ENCODE measurements around the gene PWWP2B.
"Not testable (repeated sequence)": the region's sequence is repeated elsewhere in the genome, so short reads cannot be mapped to it uniquely, and the experiment has no call there.

The PWWP2B gene

DNA sequence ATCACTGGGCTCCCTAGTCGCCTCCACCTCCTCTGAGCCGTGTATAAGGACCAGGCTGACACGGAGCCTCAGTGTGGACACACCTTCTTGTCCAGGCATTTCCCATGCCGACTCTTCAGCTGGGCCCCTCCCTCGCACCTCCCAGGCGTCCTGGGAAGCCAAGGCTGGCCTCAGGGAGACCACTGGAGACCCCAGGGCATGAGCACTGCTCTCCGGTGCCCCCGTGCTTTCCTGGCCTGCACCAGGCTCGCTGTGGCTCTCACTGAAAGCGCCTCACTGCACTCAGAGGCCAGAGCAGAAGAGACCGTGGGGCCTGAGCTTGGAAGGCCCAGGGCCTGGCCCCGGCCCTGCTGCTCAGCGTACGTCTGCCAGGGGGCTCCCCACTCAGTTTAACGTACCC, 33.6 kb upstream of the PWWP2B start:
- DNase-seq (ENCODE audit: low read depth in 2 of 3, low spot score in 2 of 3) = no peak

DNA sequence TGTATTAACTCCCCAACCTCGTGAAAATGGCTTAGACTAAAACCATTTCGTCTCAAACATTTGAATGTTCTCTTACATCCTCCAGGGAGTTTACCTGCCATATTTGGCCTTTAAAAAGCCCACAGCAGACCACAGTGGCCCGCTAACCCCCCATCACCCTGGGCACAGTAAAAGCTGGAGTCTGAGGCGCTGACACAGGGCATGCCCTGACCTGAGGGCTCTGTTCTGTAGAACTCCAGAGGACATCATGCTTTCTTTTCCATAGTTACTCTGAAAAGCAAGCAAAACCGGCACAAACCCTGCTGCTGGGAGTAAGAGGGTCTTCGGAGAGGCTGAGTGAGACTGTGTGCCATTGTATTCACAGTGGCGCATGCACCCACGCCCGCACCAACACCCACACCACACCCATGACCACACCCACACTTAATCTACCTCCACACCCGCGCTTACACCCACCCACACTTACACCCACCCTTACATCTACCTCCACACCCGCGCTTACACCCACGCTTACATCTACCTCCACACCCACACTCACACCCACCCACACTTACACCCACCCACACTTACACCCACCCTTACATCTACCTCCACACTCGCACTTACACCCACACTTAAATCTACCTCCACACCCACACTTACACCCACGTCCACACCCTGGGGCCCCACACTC, 32.9 kb upstream of the PWWP2B start:
- no peak for DNase-seq (ENCODE audit: low read depth in 2 of 3, low spot score in 2 of 3)

DNA sequence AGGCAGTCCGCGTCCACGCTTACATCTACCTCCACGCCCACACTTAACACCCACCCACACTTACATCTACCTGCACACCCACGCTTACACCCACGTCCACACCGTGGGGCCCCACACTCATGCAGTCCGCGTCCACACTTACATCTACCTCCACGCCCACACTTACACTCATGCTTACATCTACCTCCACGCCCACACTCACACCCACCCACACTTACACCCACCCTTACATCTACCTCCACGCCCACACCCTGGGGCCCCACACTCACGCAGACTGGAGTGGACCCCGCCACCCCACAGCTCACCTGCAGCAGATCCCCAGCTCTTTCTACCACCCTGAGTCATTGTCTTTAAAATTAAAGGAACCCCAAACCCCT, 32.4 kb upstream of the PWWP2B start:
- peak in 1 of 3 experiments; percentile 81 for DNase-seq (ENCODE audit: low read depth in 2 of 3, low spot score in 2 of 3)

DNA sequence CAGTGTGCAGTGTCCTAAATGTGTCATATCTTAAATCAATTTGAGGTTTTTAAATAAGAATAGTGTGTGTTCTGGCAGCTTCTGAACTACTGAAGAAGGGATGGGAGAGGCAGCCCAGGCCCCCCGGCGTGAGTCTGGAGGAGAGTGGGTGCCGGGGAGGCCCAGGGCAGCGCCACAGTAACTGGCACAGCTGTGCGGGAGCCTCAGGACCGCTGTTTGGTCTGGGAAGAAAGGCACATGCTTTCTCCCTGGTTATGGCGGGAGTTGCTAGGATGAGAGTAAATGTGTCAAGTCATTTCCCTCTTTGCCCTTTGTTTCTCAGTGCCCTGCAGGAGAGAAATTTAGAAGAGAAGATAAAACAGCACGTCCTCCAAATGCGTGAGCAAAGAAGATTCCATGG, 31.9 kb upstream of the PWWP2B start:
- no peak for DNase-seq (ENCODE audit: low read depth in 2 of 3, low spot score in 2 of 3)

DNA sequence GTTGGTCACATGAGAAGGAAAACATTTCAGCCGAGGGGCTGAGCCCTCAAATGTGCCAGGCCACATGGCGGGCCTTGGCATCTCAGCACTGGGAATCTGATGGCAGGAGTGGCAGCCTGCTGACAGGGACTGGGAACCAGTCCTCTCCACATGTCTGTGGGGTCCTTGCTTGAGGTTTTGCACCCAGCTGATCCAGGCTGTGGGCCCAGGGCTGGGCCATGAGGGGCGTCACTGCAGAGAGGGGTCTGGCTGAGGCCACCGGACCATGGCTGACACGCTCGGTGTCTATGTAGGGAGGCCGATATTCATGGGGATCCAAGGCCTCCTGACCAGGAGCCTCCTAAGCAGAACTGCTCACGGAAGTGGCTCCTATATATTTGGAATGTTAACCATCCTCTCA, 31.0 kb upstream of the PWWP2B start:
- no peak for DNase-seq (ENCODE audit: low read depth in 2 of 3, low spot score in 2 of 3)

DNA sequence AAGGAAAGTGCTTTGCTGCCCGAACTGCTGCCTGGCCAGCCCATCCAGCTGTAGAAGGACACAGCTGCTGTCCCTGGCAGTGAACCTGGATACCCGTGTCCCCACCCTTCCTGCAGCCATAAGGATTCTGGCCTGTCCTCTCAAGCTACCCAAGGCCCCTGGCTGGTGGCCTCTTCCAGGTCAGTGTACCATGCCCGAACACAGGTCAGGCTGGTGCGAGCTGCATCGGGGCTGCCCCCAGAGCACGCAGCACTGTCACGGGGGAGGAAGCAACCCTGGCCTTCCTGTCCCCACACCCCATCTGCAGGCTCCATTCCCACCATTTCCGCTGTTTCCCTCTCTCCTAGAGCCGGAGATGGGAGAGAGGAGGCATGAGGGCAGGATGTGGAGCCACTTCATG, 30.5 kb upstream of the PWWP2B start:
- no peak for DNase-seq (ENCODE audit: low read depth in 2 of 3, low spot score in 2 of 3)

DNA sequence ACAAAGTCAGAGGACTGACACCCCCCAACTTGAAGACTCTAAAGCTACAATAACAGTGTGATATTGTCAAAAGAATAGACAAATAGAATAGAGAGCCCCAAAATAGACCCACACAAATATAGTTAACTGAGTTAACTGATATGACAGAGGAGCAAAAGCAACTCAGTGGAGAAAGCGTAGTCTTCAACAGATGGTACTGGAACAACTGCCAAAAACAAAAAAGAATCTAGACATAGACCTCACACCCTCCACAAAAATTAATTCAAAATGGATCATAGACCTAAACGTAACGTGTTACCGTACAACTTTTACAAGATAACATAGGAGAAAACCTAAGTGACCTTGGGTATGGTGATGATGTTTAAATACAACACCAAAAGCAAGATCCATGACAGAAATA, 28.6 kb upstream of the PWWP2B start:
- DNase-seq (ENCODE audit: low read depth in 2 of 3, low spot score in 2 of 3) = no peak

DNA sequence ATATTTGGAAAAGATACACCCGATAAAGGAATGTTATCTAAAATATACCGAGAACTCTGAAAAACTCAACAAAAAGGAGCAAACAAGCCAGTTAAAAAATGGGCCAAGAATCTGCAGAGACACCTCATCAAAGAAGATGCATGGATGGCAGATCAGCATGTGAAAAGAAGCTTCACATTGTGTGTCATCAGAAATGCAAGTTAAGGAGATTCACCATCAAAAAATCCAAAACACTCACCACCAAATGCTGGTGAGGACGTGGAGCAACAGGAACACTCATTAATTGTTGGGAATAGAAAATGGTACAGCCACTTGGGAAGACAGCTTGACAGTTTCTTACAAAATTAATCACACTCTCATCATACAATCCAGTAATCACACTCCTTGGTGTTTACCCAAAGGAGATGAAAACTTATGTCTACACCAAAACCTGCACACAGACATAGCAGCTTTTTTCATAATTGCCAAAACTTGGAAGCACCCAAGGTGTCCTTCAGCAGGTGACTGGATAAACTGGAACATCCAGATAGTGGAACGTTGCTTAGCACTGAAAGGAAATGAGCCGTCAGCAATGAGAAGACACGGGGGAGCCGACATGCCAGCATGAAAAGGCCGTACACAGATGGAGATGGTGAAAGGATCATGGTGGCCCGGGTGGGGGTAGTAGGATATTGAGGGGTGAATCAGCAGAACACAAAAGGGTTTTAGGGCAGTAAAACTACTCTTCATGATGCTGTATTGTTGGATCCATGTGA, 27.9 kb upstream of the PWWP2B start:
- DNase-seq (ENCODE audit: low read depth in 2 of 3, low spot score in 2 of 3) = no peak

DNA sequence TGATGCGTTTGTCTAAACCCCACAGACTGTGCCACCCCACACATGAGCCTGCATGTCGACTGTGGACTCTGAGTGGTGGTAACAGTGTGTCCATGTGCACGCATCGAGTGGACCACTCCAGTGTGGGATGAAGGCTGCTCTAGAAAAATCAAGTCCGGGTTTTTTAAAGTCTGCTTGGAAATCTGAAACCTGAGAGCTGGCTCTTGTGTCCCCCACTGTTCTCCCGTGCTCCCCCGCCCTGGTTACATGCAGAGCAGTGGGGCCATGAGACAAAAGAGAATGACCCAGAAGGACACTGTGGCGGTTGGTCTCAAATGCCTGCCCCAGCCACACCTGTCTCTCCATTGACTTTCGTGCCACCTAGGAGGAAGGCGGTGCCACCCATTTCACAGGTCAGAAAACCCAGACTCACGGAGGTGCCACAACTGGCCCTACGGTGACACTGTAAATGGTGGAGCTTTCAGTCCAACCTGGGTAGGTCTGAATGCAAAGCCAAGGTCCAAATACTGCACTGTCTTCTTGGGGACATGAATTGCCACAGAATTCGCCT, 27.3 kb upstream of the PWWP2B start:
- no peak for DNase-seq (ENCODE audit: low read depth in 2 of 3, low spot score in 2 of 3)

DNA sequence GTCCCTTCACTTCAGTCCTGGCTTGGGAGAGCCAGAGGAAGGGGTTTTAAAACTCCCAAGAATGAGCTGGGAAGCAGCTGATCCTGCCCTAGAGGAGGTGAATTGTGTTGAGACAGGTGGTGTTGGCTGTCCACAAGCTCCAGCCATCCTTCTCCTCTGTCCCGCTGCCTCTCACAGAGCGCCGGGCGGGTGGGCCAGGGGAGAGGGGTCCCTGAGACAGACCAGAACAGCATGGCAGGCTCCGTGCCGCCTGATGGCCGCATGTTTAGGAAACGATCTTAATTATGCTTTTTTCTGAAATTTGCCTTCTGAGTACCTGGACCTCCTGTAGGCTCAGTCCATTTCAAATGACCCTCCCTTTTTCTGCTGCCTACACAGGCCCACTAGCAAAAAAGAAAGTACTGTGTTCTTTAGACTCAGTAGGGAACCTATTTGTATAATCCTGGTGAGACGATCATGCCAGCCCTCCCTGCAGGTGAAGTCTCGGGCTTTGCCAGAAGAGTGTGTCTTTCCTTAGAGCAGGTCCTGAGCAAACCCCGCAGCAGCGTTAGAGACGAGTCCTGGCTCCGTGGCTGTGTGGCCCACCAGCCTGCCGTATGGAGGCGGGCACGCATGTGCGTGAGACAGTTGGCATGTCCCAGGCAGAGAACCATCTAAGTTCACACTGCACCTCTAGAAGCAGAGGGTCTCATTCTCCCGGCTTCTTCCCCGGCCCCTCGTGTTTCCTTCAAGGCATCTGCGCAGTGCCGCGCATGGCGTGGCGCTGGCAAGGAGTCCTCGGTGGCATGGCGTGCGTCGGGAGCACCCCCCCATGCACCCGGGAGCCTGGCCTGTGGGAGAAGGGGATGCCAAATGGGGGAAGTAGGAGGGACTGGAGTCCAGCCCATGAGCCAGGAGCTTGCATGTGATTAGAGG, 26.3 kb upstream of the PWWP2B start:
- DNase-seq (ENCODE audit: low read depth in 2 of 3, low spot score in 2 of 3) = no peak

DNA sequence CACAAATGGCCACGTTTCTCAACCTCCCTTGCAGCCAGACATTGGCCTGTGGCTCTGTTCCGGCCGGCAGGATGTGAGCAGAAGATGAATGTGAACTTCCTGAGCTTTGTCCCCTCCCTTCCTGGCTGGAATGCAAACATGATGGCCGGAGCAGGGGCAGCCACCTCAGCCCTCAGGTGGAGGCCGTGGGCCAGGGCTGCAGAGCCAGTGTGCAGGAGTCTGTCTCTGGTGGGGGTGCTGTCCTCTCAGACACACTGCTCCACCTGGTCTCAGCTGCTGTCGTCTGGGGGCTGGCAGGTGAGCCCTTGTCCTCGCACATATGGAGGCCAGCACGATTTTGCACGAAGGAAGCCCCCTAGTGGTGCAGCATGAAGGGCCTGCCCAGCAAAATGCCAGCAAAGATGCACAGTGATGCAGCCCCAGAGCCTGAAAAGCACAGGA, 25.3 kb upstream of the PWWP2B start:
- no peak for DNase-seq (ENCODE audit: low read depth in 2 of 3, low spot score in 2 of 3)

DNA sequence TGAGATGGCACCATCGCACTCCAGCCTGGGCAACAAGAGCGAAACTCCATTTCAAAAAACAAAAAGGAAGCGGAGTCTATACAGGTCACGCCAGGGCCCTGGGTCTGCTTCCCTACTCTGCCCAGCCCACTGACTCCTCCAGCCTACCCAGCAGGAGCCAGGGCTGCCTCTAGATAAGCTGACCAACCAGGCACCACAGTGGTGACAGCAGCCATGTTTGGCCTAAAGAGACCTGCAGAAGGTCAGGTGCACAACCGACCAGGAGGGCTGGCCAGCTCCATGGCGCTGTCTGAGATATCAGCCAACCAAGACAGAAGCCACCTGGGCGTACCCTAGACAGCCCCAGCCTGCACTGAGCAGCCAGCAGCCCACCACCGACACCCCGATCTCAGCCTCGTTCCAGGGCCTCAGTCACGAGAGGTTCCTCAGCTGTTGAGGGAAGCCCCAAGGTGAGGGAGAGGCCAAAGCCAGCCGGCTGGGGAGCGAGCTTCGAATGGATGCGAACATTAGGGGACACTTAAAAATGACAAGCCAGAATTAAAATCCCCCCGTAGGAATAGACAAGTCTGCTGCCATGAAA, 24.4 kb upstream of the PWWP2B start:
- no peak for DNase-seq (ENCODE audit: low read depth in 2 of 3, low spot score in 2 of 3)

DNA sequence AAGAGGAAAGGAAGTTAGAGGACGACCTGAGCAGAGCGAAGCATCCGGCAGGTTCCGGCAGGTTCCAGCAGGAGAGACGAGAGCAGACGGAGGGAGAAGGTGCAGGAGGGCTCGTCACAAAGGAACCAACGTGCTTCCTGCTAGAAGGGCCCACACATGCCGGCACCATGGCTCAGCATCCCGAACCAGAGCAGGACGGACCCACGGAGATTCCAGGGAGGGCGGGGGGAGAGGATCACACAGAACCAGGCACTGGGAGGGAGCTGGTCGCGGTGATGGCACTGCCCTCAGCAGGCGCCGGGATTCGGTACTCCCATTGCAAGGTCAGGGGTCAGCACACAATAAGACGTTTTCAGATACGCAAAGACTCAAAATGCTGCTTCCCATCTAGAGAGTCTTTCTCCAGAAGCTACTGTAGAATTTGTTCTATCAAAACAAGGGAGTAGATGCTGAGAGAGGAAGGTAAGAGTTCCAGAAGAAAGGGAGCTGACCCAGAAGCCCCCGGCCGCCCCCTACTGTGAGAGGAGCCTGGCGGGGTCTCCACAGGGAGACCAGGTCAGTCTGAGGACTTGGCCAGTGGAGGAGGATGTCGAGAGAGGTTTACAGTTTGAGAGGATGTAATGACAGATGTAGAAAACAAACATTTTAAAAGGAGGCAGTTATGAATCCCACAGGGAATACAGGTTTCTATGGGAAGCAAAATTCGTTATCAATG, 23.6 kb upstream of the PWWP2B start:
- no peak for DNase-seq (ENCODE audit: low read depth in 2 of 3, low spot score in 2 of 3)

DNA sequence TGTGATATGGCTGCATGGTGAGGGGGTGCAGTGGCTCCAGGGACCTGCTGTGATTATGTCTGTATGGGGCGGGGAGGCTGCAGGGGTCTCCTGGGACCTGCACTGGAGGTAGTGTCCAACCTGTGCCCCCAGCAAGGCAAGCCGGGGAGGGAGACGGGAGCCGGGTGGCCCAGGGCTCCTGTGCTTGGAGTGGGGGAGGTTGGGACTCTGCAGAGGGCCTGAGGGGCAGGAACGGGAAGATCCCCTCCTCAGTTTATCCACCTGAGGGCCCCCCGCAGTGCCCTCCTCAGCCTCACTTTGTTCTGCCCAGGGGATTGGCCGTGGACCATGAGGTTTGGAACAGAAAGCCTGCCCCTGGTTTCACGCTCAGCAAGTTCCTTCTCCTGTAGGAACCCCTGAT, 22.8 kb upstream of the PWWP2B start:
- DNase-seq (ENCODE audit: low read depth in 2 of 3, low spot score in 2 of 3) = no peak

DNA sequence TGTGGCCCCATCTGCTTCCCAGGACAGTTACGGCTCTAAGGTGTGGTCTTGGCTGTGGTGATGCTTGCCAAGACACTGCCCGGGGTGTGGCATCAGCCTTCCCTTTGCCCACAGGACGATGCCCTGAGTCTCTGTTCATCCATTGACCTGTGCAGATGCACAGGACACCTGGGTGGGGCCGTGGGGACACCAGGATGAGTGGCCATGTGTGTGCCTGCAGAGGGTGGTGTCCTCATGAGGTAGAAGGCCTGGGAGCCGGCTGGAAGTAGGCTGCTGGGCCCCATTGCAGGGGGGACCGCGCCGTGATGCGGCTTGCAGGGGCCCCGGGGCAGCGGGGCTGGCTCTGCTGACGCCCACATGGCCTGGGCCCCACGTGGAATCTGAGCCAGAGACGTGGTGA, 22.4 kb upstream of the PWWP2B start:
- no peak for DNase-seq (ENCODE audit: low read depth in 2 of 3, low spot score in 2 of 3)

DNA sequence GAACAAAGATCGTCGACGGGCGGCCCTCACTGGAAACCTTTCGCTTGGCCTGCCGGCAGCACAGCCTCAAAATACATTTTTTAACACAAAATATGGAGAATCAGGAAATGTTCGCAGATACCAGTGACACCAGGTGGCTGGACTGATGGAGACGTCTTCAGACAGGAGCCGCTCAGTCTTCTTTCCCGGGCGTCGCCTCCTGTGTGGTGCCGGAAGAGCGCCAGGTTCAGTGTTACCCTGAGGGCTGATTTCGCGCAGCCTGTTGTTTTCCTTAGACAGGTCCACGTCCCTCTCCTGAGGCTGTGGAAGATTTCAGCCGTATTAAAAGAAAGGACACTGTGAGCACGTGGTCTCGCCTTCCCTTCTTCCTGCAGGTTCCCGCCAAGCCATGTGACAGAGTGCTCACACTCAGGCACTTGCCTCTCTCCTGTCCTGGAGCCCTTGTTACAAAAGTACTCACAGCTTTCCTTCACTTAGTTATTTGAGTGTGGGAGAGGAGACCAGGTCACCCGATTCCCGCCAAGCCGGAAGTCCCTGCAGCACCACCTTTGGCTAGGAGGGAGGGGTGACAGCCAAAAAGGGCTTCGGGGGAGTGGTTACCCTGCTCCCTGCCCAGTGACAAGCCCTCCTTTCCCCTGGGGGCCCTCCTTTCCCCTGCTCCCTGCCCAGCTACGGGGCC, 21.7 kb upstream of the PWWP2B start:
- no peak for DNase-seq (ENCODE audit: low read depth in 2 of 3, low spot score in 2 of 3)

DNA sequence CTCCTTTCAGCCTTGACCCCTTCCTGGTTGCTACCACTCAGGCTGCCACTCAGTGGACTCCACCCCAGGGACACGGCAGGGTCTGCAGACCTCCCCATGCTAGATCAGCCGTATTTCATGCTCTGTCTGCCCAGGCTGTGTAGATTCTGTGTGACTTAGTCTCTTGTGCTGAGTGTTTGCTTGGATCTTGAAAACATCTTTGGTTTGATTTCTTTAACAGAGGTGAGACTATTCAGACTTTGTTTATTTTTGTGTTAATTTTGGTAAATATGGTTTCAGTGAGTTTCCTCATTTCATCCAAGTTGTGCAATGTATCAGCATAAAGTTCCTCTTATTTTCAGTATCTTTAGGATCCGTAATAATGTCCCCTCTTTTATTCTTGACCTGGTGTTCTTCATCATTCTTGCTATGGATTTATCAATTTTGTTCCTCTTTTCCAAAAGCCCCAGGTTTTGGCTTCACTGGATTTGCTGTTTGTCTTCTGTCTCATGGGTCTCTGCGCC, 21.2 kb upstream of the PWWP2B start:
- no peak for DNase-seq (ENCODE audit: low read depth in 2 of 3, low spot score in 2 of 3)

DNA sequence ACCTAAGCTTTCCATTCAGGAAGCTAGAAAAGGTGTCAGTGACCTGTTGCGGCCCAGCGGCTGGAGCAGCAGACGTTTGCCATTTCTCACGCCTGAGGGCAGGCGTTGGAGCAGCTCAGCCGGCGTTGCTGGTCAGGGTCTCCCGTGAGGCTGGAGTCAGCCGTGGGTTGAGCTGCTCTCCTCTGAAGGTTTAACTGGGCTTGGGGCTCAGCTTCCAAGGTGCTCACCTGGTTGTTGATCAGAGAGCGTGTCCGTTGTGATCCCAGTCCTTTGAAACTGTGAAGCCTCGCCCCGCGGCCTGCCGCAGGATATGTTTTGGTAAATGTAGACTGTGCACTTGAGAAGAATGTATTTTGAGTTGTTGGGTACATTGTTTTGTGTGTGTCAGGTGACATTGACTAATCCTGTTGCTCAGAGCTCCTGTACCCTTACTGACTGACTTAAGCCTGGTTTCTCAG, 20.6 kb upstream of the PWWP2B start:
- no peak for DNase-seq (ENCODE audit: low read depth in 2 of 3, low spot score in 2 of 3)

DNA sequence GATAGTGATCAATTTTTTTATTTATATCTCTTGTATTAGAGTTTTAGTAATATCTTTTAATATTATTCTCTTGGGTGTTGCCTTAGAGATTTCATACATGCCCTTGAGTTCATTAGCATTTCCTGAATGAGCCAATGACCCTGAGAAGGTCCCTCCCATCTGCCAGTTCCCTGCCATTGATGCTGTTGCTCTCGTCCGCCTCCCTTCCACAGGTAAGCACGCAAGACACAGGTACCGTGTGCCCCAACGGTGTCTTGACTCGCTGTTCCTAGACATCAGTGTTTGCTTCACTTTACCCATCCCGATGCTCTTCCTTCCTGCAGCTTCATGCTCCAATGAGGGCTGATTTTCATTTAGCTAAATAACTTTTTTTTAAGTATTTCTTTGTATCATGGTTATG, 19.7 kb upstream of the PWWP2B start:
- no peak for DNase-seq (ENCODE audit: low read depth in 2 of 3, low spot score in 2 of 3)

DNA sequence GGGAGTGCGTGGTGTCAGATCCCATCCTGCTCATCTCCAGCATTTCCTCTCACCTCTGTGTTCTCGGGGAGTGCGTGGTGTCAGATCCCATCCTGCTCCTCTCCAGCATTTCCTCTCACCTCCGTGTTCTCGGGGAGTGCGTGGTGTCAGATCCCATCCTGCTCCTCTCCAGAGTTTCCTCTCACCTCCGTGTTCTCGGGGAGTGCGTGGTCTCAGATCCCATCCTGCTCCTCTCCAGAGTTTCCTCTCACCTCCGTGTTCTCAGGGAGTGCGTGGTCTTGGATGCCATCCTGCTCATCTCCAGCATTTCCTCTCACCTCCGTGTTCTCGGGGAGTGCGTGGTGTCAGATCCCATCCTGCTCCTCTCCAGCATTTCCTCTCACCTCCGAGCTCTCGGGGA, 18.0 kb upstream of the PWWP2B start:
- not testable (repeated sequence) for DNase-seq (ENCODE audit: low read depth in 2 of 3, low spot score in 2 of 3)
